Bone marrow (tissue), 2 donors: Measurements from ENCODE around the gene TFAP2C.

Source experiments
- DNase-seq, 2 donors: peaks; one replicate each; lab custom pipeline; 2025; lab: John Stamatoyannopoulos, UW

The TFAP2C gene

DNA sequence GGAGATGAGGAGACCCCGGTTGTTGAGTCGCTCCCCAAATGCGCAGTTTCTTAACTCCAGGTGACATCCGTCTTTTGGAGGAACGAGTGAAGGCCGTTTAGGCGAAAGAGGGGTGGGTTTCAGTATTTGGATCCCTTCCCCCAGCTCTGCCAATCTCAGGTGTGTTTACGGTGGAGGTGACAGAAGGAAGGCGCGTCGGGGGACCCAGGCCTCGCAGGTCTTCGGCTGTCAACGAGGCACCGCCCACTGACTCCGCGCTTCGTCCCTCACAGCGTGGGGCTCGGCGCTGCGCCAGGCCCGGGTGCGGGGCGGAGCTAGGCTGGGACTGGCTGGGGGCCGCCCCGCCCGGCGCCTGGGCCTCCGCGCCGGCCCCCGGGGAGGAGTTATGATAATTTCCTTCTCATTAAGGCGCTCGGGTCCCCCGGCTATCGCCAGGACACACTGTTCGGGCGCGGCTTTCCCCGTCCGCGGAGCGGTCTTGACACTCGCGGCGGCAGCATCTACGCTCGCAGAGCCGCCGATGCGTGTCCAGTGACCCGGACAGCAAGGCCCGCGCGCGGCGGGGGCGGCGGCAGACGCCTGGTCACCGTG lies at the start of gene TFAP2C:
Gene TFAP2C, plus strand, starts transcription at position 434 of the 591 bp plus-strand sequence. CDS start 239 bp downstream, outside the sequence.
- no peak for DNase-seq

GRCh38 chr20:56580226-56580625 lies 48.9 kb upstream of the TFAP2C start:
- DNase-seq, result no peak

- no peak for DNase-seq
Observed at GRCh38 chr20:56581701-56582100, 47.4 kb upstream of the TFAP2C start.

DNA sequence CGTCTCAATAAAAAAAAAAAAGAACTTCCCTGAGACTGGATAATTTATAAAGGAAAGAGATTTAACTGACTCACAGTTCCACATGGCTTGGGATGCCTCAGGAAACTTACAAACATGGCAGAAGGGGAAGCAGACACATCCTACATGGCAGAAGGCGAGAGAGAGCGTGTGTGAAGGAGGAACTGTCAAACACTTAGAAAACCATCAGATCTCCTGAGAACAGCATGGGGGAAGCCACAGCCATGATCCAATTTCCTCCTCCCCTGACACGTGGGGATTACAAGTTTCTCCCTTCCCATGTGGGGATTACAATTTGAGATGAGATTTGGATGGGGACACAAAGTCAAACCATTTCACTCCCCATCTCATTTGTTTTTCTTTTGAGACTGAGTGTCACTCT lies 46.6 kb upstream of the TFAP2C start:
- no peak for DNase-seq

- DNase-seq, result no peak
Observed at GRCh38 chr20:56584916-56585315, 44.2 kb upstream of the TFAP2C start.

DNA sequence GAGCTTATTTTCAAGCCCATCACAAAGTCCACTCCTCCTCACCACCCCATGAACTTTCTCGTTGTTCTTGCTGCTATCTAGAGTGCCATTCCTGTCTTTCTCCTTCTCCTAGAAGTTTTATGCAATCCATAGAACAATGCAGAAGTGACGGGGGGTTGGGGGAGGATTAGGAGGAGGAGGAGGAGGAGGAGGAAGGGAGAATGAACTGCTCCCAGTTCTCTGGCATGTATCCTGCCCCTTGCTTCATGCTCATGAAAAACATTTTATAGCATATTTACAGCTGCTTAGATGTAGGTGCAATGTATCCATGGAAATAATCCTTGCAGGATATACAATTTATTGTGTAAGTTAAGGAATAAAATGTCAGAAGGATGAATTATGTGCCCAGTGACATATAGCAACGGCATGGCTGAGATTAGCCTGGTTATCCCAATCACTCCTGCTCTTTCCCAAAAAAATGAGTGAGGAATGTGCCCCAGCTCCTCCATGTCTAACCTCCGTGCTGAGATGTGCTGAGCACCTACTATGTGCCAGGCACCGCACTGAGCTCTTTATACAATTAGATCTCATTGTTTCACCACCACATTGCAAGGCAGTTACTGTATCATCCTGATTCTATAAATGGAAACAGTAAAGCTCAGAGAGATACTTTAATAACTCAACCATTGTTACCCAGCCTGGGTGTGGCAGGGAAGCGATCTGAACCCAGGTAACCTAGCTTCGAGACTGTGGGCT lies 41.6 kb upstream of the TFAP2C start:
- DNase-seq, result no peak

DNA sequence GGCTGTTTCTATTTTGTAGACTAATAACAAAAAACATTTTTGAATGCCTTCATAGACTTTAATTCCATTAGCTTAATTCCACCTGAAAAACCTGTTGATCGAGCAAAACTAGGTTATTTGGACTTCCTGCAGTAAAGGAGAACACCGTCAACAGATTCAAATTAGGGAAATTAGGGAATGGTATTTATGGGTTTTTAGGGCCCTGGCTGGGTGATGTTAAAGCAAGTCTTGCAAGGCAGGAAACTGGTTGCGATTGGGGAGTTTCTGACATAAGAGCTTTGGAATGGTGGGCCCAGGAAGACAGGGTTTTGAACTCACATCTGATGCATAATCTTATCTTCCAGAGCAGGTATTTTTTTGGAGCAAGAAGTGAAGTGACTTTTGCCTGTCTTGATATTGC lies 40.1 kb upstream of the TFAP2C start:
- no peak for DNase-seq

GRCh38 chr20:56589633-56590032 lies 39.5 kb upstream of the TFAP2C start:
- no peak for DNase-seq

DNA sequence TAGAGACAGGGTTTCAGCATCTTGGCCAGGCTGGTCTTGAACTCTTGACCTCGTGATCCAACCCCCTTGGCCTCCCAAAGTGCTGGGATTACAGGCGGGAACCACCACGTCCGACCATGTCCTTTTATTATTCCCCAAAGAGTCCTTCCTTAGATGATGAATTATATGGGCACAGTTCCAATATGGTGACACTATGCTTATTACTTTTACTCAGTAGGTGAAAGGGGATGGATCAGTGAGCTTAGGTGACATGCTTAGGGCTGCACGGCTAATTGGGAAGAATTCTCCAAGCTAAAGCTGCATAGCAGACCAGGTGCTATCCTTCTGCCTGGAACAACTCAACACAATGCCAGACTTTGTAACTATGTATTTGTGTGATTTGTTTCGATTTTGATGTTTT lies 38.2 kb upstream of the TFAP2C start:
- DNase-seq, result no peak

DNA sequence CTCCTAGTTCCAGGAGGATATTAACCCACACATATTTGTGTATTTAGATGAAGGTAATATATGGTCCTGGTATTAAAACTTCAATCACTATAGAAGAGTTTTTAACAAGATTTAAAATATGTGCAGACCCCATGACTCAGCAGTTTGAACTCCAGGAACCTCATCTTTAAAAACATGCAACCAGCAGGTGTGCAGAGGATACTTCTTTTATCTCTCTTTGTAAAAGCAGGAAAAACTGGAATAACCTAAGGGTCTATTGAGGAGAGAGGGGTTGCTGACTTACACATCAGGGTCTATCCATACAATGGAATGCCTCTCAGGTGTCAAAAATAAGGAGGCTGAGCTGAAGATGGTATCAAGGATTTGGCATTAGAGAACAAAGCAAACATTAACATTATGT lies 36.9 kb upstream of the TFAP2C start:
- no peak for DNase-seq

DNA sequence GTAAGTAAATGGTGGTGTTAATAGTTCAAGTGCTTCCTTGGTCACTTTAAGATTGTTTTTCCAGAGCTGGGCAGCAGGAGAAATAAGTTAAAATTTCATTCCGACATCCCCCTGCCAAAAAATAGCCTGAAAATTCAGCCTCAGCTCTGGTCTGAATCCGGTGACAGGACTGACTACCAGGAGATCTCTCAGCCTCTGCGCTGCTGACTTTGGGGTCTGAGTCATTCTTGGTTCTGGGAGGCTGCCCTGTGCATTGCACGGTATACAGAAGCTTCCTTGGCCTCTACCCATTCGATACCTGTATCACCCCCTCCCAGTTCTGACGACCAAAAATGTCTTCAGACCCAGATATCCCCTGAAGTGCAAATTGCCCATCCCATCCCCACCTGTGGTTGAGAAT lies 36.3 kb upstream of the TFAP2C start:
- DNase-seq, result no peak

DNA sequence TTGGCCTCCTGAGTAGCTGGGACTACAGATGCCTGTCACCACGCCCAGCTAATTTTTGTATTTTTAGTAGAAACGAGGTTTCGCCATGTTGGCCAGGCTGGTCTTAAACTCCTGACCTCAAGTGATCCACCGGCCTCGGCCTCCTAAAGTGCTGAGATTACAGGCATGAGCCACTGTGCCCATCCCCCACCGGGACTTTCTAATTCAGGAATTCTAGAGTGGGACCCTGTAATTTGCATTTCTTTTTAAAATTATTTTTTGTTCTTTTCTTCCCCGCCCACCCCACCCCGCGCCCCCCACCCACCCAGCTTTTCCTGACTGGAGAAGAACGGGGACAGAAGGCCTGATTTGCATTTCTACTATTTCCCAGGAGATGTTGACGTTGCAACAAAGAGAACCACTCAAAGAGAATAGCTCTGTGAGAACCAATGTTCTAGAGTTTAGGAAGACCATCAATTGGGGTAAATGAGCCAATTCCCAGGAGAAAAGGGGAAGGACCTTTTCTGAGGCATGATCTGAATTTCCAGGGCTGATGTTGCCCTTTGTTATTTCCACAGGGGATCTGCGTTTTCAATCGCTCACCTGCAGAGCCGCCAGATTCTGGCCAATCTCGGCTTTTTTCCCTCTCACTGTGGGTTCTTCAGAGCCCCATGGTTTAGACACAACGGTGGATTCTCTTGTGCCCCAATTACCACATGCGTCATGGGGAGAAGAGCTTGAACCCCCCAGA lies 33.2 kb upstream of the TFAP2C start:
- DNase-seq, result no peak

- DNase-seq, result no peak
Observed at GRCh38 chr20:56601166-56601565, 27.9 kb upstream of the TFAP2C start.

DNA sequence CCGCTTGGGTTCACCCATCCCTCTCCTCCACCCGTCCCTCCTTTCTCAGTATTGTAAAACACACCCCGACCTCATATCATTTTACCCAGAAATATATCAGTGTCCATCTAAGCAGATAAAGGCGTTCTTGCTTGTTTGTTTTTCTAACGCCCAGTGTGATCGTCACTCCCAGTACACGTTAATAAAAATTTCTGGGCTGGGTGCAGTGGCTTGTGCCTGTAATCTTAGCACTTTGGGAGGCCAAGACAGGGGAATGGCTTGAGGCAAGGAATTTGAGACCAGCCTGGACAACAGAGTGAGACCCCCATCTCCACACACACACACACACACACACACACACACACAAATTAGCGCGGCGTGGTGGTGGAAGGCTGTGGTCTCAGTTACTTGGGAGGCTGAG lies 24.4 kb upstream of the TFAP2C start:
- no peak for DNase-seq

DNA sequence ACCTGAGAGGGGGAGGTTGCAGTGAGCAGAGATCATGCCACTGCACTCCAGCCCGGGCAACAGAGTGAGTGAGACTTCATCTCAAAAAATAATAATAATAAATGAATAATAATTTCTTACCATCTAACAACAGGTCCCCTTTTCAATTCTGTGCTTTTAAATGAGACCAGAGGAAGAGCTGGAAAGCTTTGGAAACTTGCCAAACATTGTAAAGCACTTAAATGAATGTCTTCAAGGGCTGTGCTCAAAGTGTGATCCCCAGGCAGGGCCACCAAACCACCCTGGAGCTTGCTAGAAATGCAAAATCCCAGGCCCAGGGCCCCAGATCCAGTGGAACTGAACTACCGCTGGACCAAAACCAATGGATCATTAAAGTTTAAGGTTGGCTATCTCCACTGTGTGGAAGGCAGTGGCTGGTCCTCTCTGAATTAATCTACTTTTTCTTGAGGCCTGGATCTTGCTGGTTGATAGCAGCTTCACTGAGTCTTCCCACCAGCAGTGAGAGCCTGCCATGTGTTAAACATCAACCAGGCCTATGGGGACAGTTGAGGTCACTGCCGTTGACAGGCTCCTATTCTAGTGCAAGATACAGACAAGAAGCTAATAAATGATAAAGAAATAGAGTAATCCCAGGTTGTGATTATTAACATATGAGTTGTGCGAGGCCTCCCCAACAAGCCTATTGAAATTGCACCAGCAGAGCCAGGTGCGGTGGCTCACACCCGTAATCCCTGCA lies 23.7 kb upstream of the TFAP2C start:
- no peak for DNase-seq

DNA sequence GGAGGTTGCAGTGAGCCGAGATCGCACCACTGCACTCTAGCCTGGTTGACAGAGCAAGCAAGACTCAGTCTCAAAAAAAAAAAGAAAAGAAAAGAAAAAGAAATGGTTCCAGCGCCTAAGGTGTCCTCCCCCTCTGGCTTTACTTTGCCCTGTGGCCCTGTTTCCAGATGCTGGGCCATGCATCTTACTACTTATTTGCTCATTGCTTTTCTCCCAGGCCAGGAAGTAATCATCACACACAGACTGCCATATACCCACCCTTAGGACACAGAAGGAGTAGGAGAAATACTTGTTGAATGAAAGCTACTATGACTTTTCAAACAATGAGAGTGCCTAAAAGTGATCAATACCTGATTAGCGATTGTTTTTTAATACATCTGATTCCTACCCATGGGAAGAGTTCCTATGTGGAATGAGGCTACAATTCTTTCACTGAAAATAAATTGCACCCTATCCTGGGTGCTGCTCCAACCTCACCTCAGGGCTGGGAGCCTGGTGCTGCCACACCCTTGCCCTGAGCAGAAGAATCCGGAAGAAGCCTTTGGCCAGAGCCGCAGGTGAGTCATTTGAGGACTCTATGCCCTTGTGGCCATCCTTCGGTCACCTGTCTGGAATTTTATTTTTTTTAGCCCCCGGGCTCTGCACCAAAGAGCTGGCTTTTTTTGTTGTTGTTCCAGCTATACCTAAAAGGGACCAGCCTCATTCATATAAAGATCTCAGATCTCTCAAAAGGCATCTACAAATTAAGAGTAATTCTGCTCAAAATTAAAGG lies 22.7 kb upstream of the TFAP2C start:
- no peak for DNase-seq

- no peak for DNase-seq
Observed at GRCh38 chr20:56607061-56607704, 21.9 kb upstream of the TFAP2C start.

DNA sequence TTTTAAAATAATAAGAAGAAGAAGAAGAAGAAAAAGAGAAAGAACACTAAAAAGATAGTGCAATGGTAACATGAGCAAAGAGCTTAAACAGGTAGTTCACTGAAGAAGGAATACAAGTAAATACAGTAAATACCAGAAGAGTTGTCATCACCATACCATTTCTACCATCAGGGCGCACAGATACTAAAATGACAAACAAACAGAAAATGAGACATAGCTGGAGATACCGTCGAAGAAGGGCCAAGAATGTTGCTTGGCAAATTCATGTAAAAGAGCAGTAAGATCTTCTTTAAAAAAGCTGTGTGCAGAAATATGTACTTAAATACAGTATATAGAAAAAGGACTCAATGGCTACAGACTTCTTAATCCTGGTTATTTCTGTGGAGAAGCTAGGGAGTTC lies 20.7 kb upstream of the TFAP2C start:
- DNase-seq, result no peak

DNA sequence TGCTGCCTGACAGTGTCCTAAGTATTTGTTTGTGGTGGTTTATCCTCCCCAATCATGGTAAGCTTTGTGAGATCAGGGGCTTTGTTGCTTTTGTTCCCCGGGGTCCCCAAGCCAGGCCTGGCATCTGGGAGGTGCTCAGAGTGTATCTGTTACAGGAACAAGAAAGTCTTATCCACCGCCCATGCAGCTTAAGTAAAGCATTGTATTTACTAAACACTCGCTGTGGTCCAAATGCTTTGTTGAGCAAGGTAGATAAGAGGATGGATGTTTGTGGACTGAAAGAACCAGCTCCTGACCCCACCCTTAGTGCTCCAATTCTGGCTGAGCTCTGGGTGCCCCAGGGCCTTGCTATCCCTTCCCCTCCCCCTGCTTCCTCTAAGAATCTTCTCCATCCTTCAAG lies 19.8 kb upstream of the TFAP2C start:
- DNase-seq, result no peak

DNA sequence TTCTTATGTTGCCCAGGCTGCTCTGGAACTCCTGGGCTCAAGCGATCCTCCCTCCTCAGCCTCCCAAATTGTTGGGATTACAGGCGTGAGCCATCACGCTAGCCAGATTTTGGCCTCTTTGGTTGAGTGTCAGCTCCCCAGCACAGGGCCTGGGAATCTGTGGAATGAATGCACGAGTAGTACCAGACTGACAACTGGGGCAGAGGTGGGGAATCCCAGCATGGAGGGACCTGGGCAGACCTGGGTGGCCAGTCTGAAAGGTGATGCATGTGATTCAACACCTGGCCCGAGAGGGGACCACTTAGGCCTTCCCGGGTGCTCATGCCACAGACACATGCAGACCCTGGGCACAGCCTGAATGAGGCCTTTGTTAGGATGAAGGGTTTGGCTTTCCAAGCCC lies 19.0 kb upstream of the TFAP2C start:
- no peak for DNase-seq

DNA sequence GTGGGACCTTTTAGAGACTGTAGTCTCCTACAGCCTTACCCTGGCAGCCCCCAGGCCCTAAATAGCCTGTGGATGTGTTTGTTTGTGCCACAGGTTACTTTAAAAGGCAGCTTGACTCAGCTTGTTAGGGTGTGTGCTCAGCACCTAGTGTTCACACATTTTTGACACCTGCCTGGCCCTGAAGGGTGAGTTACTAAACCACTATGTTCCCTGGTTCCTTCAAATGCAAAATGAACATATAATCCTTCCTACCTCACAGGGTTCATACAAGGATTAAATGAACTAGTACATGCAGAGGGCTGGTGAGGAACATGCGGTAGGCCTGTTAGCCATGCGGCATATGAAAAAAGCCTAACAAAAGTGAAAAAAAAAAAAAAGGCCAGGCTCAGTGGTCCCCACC lies 14.9 kb upstream of the TFAP2C start:
- no peak for DNase-seq
